Liver (tissue), 9 donors: ENCODE data around the gene SLC9B2. TPM values are rescaled to one million over a fixed set of nuclear protein-coding genes. Genes with fewer than 3 reads are reported as not detected.

Experiments
- DNase-seq: peaks from one replicate; pipeline ENCODE4 v3.0.0-alpha.2; 2017; ENCODE audit warnings: low spot score
- H3K27ac ChIP-seq, 2 donors: one replicate each; pipeline ENCODE4 v1.7.0; 2013; ENCODE audit warnings: inconsistent platforms in 2 of 2, low read length in 2 of 2, control low read depth in 1 of 2, low read depth in 1 of 2, mild to moderate bottlenecking in 1 of 2
- H3K27me3 ChIP-seq, 4 donors: one replicate each; pipeline versions ENCODE4 v1.6.1 to v1.7.0; 2013; ENCODE audit warnings: low read length in 3 of 4, inconsistent platforms in 1 of 4, mild to moderate bottlenecking in 1 of 4, moderate library complexity in 1 of 4; ENCODE audit not compliant: control insufficient read depth in 4 of 4, insufficient read depth in 4 of 4
- H3K36me3 ChIP-seq, 4 donors: one replicate each; pipeline versions ENCODE4 v1.6.1 to v1.7.0; 2013; ENCODE audit warnings: low read length in 3 of 4, mild to moderate bottlenecking in 3 of 4, low read depth in 1 of 4, moderate library complexity in 1 of 4; ENCODE audit not compliant: control insufficient read depth in 4 of 4, insufficient read depth in 3 of 4
- H3K4me1 ChIP-seq, 4 donors: one replicate each; pipeline versions ENCODE4 v1.6.1 to v1.7.0; 2013; ENCODE audit warnings: low read length in 3 of 4, mild to moderate bottlenecking in 3 of 4, moderate library complexity in 1 of 4; ENCODE audit not compliant: control insufficient read depth in 4 of 4, insufficient read depth in 4 of 4
- H3K4me3 ChIP-seq, 3 donors: one replicate each; pipeline versions ENCODE4 v1.6.1 to v1.7.0; 2013; ENCODE audit warnings: low read length in 3 of 3, control low read depth in 1 of 3, low read depth in 1 of 3, mild to moderate bottlenecking in 1 of 3
- H3K9ac ChIP-seq, 2 donors: one replicate each; pipeline ENCODE4 v1.7.0; 2013; ENCODE audit warnings: low read length in 2 of 2, mild to moderate bottlenecking in 2 of 2, moderate library complexity in 2 of 2, control low read depth in 1 of 2, low read depth in 1 of 2
- H3K9me3 ChIP-seq, 4 donors: one replicate each; pipeline versions ENCODE4 v1.6.1 to v1.7.0; 2013; ENCODE audit warnings: low read length in 3 of 4; ENCODE audit not compliant: control insufficient read depth in 4 of 4
- GABPA ChIP-seq, 2 donors: IDR thresholded peaks in 1 of 2; conservative IDR thresholded peaks in 1 of 2; 2 replicates each; pipeline ENCODE4 v1.6.1; 2016; ENCODE audit warnings: antibody characterized with exemption in 2 of 2, mild to moderate bottlenecking in 1 of 2, moderate library complexity in 1 of 2
- HNF4A ChIP-seq, 2 donors: conservative IDR thresholded peaks; 2 replicates each; pipeline ENCODE4 v1.6.1; 2016; ENCODE audit warnings: antibody characterized with exemption in 2 of 2, mild to moderate bottlenecking in 2 of 2
- HNF4G ChIP-seq: IDR thresholded peaks from 2 replicates; pipeline ENCODE4 v1.6.1; 2016; ENCODE audit warnings: antibody characterized with exemption
- JUND ChIP-seq, 2 donors: IDR thresholded peaks; 2 replicates each; pipeline ENCODE4 v1.6.1; 2016; ENCODE audit warnings: antibody characterized with exemption in 2 of 2
- NR2F2 ChIP-seq: IDR thresholded peaks from 2 replicates; pipeline ENCODE4 v1.6.1; 2016; ENCODE audit warnings: antibody characterized with exemption
- RAD21 ChIP-seq, 2 donors: IDR thresholded peaks; 2 replicates each; pipeline ENCODE4 v1.6.1; 2016; ENCODE audit warnings: antibody characterized with exemption in 2 of 2, mild to moderate bottlenecking in 2 of 2
- RXRA ChIP-seq, 2 donors: IDR thresholded peaks; 2 replicates each; pipeline ENCODE4 v1.6.1; 2017 to 2018; ENCODE audit warnings: antibody characterized with exemption in 2 of 2, mild to moderate bottlenecking in 1 of 2
- SP1 ChIP-seq: IDR thresholded peaks from 2 replicates; pipeline ENCODE4 v1.6.1; 2018; ENCODE audit warnings: antibody characterized with exemption, mild to moderate bottlenecking
- WGBS: extraction: QIAGEN DNeasy Blood & Tissue Kit; methylation state at CpG from one replicate; pipeline ENCODE4 v1.1.7; 2013; 5-methylcytosine and 5-hydroxymethylcytosine counted together
- polyA plus RNA-seq, 2 donors: library from polyadenylated mRNA; stranded (reverse) in 1 of 2; unstranded in 1 of 2; fragments of 200-250 nt in 1 of 2; fragments of >200 nt in 1 of 2; fragmentation: Nextera tagmentation in 1 of 2; extraction: Ambion mirVana in 1 of 2; gene quantifications; one replicate each; pipeline versions ENCODE4 v1.2.1 to v1.2.3, GENCODE V29; 2013 to 2015
- total RNA-seq, 2 donors: library from RNA; depleted of rRNA; stranded (reverse); fragments of >200 nt; gene quantifications; one replicate each; pipeline ENCODE4 v1.2.3, GENCODE V29; 2014
- TF ChIP-seq, protein P1 (sequence below): fragments of 150-350 bp; IDR thresholded peaks from 2 replicates; pipeline ENCODE4 v1.5.1; 2017; ENCODE audit warnings: improper control_type of control experiment, low read depth, low read length; ENCODE audit not compliant: missing input control
- TF ChIP-seq, protein P2 (sequence below): IDR thresholded peaks from 2 replicates; pipeline ENCODE4 v1.6.1; 2016; ENCODE audit warnings: antibody characterized with exemption
- TF ChIP-seq, protein P3 (sequence below): IDR thresholded peaks from 2 replicates; pipeline ENCODE4 v1.6.1; 2016; ENCODE audit warnings: antibody characterized with exemption
- TF ChIP-seq, protein P4 (sequence below): IDR thresholded peaks from 2 replicates; pipeline ENCODE4 v1.6.1; 2016; ENCODE audit warnings: antibody characterized with exemption
- donor health status: healthy.
- donor health status: healthy.
- donor health status: healthy.
- donor health status: healthy.
- donor health status: healthy.

The SLC9B2 gene
- total and polyA plus RNA-seq, 4 donors, result 23.7 to 47.0 (median 34.5) TPM

DNA sequence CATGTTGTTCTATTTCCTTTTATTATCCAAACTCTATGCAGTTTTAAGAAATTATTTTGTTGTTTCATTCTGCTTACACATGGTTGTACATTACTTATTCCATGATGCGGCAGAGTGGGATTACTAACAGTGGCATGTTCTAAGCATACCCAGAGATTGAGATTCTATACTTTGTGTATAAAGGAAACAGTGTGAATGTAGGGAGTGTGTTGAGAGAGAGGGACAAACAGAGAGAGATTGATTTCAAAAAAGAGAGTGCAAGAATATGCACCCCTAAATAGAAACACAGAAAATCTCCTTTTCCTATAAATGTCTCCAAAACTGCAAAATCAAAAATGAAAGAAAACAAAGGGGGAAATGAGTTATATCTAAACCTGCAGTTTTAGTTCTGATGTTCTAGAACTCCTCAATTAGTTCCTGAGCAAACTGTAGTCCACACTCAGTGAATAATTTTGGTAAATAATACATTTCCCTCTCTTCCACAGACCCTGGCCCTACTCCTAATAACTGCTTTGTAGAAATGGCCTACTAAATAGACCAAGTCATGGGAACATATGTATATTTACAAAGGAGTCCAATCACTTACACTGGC lies 88.0 kb downstream of the SLC9B2 start:
- Histone ChIP-seq H3K9me3 (no peaks in the 10 kb centered on the region), H3K9ac (no peak overlapping the region), H3K27ac (no peak overlapping the region), H3K27me3 (no peaks in the 10 kb centered on the region), H3K36me3 (no peaks in the 10 kb centered on the region), H3K4me1 (no peaks in the 10 kb centered on the region), H3K4me3 (no peak overlapping the region)
- 98% methylated on average over 1 of the region's 1 CpG for WGBS
- TF ChIP-seq GABPA (IDR thresholded peaks at IDR 0.05 in 1 of 2, conservative IDR thresholded peaks at IDR 0.05 in 1 of 2), result no peak
- TF ChIP-seq RXRA (IDR thresholded peaks at IDR 0.05), result no peak
- TF ChIP-seq RAD21 (IDR thresholded peaks at IDR 0.05), result no peak
- TF ChIP-seq HNF4G, result no peak
- TF ChIP-seq, protein P1, sequence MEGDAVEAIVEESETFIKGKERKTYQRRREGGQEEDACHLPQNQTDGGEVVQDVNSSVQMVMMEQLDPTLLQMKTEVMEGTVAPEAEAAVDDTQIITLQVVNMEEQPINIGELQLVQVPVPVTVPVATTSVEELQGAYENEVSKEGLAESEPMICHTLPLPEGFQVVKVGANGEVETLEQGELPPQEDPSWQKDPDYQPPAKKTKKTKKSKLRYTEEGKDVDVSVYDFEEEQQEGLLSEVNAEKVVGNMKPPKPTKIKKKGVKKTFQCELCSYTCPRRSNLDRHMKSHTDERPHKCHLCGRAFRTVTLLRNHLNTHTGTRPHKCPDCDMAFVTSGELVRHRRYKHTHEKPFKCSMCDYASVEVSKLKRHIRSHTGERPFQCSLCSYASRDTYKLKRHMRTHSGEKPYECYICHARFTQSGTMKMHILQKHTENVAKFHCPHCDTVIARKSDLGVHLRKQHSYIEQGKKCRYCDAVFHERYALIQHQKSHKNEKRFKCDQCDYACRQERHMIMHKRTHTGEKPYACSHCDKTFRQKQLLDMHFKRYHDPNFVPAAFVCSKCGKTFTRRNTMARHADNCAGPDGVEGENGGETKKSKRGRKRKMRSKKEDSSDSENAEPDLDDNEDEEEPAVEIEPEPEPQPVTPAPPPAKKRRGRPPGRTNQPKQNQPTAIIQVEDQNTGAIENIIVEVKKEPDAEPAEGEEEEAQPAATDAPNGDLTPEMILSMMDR, result no peak
- TF ChIP-seq JUND (IDR thresholded peaks at IDR 0.05), result no peak
- TF ChIP-seq NR2F2, result no peak
- TF ChIP-seq, protein P2, sequence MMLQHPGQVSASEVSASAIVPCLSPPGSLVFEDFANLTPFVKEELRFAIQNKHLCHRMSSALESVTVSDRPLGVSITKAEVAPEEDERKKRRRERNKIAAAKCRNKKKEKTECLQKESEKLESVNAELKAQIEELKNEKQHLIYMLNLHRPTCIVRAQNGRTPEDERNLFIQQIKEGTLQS, result no peak
- TF ChIP-seq HNF4A (conservative IDR thresholded peaks at IDR 0.05), result no peak
- TF ChIP-seq SP1, result no peak
- TF ChIP-seq, protein P3, sequence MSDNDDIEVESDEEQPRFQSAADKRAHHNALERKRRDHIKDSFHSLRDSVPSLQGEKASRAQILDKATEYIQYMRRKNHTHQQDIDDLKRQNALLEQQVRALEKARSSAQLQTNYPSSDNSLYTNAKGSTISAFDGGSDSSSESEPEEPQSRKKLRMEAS, result no peak
- no peak for DNase-seq

DNA sequence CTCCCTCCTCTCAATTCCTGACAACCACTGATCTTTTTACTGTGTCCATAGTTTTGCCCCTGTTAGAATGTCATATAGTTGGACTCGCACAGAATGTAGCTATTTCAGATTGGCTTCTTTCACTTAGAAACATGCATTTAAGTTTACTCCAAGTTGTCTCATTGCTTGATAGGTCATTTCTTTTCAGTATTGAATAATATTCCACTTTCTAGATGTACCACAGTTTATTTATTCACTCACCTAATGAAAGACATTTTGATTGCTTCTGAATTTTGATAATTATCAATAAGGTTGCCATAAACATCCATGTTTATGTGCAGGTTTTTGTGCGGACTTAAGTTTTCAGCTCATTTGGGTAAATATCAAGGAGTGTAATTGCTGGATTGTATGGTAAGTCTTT lies 95.6 kb downstream of the SLC9B2 start:
- TF ChIP-seq RXRA (IDR thresholded peaks at IDR 0.05), result no peak
- TF ChIP-seq, protein P4, sequence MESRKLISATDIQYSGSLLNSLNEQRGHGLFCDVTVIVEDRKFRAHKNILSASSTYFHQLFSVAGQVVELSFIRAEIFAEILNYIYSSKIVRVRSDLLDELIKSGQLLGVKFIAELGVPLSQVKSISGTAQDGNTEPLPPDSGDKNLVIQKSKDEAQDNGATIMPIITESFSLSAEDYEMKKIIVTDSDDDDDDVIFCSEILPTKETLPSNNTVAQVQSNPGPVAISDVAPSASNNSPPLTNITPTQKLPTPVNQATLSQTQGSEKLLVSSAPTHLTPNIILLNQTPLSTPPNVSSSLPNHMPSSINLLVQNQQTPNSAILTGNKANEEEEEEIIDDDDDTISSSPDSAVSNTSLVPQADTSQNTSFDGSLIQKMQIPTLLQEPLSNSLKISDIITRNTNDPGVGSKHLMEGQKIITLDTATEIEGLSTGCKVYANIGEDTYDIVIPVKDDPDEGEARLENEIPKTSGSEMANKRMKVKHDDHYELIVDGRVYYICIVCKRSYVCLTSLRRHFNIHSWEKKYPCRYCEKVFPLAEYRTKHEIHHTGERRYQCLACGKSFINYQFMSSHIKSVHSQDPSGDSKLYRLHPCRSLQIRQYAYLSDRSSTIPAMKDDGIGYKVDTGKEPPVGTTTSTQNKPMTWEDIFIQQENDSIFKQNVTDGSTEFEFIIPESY, result no peak
- no peak for TF ChIP-seq HNF4A (conservative IDR thresholded peaks at IDR 0.05)
- TF ChIP-seq SP1, result no peak
- TF ChIP-seq, protein P3, result no peak
- no peak for DNase-seq
- no peak overlapping the region for H3K4me3 ChIP-seq
- no peaks in the 10 kb centered on the region for H3K36me3 ChIP-seq
- H3K27me3 ChIP-seq, result no peaks in the 10 kb centered on the region
- H3K27ac ChIP-seq, result no peak overlapping the region
- no peaks in the 10 kb centered on the region for H3K4me1 ChIP-seq
- H3K9ac ChIP-seq, result no peak overlapping the region
- H3K9me3 ChIP-seq, result no peaks in the 10 kb centered on the region
- 96% methylated on average over 2 of the region's 2 CpGs for WGBS

Other genes starting within 250 kb of the SLC9B2 start
- 100 to 1,000 TPM; 166 to 231 TPM for gene UBE2D3, start 249.2 kb downstream of the SLC9B2 start, total RNA-seq
- gene UBE2D3, start 249.2 kb downstream of the SLC9B2 start, polyA plus RNA-seq, result 100 to 1,000 TPM; 133 to 134 TPM
- 10 to 100 TPM; 31.5 to 70.5 TPM for gene CISD2, start 207.8 kb downstream of the SLC9B2 start, total RNA-seq
- gene CISD2, start 207.8 kb downstream of the SLC9B2 start, polyA plus RNA-seq, result 10 to 100 TPM; 39.3 to 83.2 TPM
- gene SLC9B1, start 57.1 kb downstream of the SLC9B2 start, total RNA-seq, result under 1 TPM; 0.50 to 0.51 TPM
- gene SLC9B1, start 57.1 kb downstream of the SLC9B2 start, polyA plus RNA-seq, result under 1 TPM in 1 of 2 donors, not detected in 1; 0.19 TPM
- 10 to 100 TPM; 16.6 to 44.1 TPM for gene BDH2, start 23.1 kb upstream of the SLC9B2 start, total RNA-seq
- gene BDH2, start 23.1 kb upstream of the SLC9B2 start, polyA plus RNA-seq, result 10 to 100 TPM; 26.8 to 88.5 TPM
- gene CENPE, start 121.6 kb upstream of the SLC9B2 start, total RNA-seq, result 10 to 100 TPM in 1 of 2 donors, under 1 TPM in 1; 0.25 to 20.9 TPM
- under 1 TPM; 0.58 to 0.87 TPM for gene CENPE, start 121.6 kb upstream of the SLC9B2 start, polyA plus RNA-seq